KMS-11 (cell line): ENCODE data around the gene AP5S1.

Experiments
- H2AFZ ChIP-seq: fragments of 200-600 bp; sonication (generic); 2 replicates; pipeline ENCODE4 v1.6.1; 2016; ENCODE audit warnings: antibody characterized with exemption, mixed run types, low read depth
- H3K27ac ChIP-seq: fragments of 200-600 bp; sonication (generic); 2 replicates; pipeline ENCODE4 v1.6.1; 2016; ENCODE audit warnings: mild to moderate bottlenecking, mixed run types
- H3K27me3 ChIP-seq: fragments of 200-600 bp; sonication (generic); 2 replicates; pipeline ENCODE4 v1.6.1; 2017; ENCODE audit warnings: mild to moderate bottlenecking, low read depth, mixed run types, moderate library complexity; ENCODE audit not compliant: insufficient read depth
- H3K36me3 ChIP-seq: fragments of 200-600 bp; sonication (generic); 2 replicates; pipeline ENCODE4 v1.6.1; 2017; ENCODE audit warnings: mild to moderate bottlenecking, mixed run types; ENCODE audit not compliant: insufficient read depth
- H3K4me1 ChIP-seq: fragments of 200-600 bp; sonication (generic); 2 replicates; pipeline ENCODE4 v1.6.1; 2016; ENCODE audit warnings: mild to moderate bottlenecking, low read depth, mixed run types; ENCODE audit not compliant: poor library complexity, severe bottlenecking
- H3K4me2 ChIP-seq: fragments of 200-600 bp; sonication (generic); 2 replicates; pipeline ENCODE4 v1.7.0; 2016; ENCODE audit warnings: mild to moderate bottlenecking, mixed run types
- H3K4me3 ChIP-seq: fragments of 200-600 bp; sonication (generic); IDR thresholded peaks from 2 replicates; pipeline ENCODE4 v1.6.1; 2017; ENCODE audit warnings: low read depth, low read length, mixed read lengths; ENCODE audit not compliant: insufficient read depth
- H3K79me2 ChIP-seq: fragments of 200-600 bp; sonication (generic); 2 replicates; pipeline ENCODE4 v1.6.1; 2016; ENCODE audit warnings: low read depth, mixed run types; ENCODE audit not compliant: insufficient read depth
- H3K9ac ChIP-seq: fragments of 200-600 bp; sonication (generic); 2 replicates; pipeline ENCODE4 v1.6.1; 2016; ENCODE audit warnings: mild to moderate bottlenecking, mixed run types
- H4K20me1 ChIP-seq: fragments of 200-600 bp; sonication (generic); 2 replicates; pipeline ENCODE4 v1.6.1; 2016; ENCODE audit warnings: mild to moderate bottlenecking, mixed run types; ENCODE audit not compliant: insufficient read depth
- CTCF ChIP-seq: fragments of 200-600 bp; sonication (generic); conservative IDR thresholded peaks from 2 replicates; pipeline ENCODE4 v1.6.1; 2017; ENCODE audit warnings: low read depth, mild to moderate bottlenecking, antibody characterized with exemption, low read length, moderate library complexity, mixed read lengths

Gene AP5S1

GRCh38 chr20:3874194-3874844, 54.0 kb downstream of the AP5S1 start:
- no peak overlapping the region for H3K4me3 ChIP-seq
- no peaks in the 10 kb centered on the region for H3K27me3 ChIP-seq
- no peak overlapping the region for H3K27ac ChIP-seq
- no peaks in the 10 kb centered on the region for H3K4me1 ChIP-seq
- TF ChIP-seq CTCF, result no peak
- H2AFZ ChIP-seq, result no peak overlapping the region
- H3K4me2 ChIP-seq, result no peak overlapping the region
- no peak overlapping the region for H3K9ac ChIP-seq
- no peaks in the 10 kb centered on the region for H3K36me3 ChIP-seq
- H3K79me2 ChIP-seq, result no peaks in the 10 kb centered on the region
- H4K20me1 ChIP-seq, result no peaks in the 10 kb centered on the region

GRCh38 chr20:3875378-3875974, 55.1 kb downstream of the AP5S1 start:
- no peak for TF ChIP-seq CTCF
- Histone ChIP-seq H3K4me1 (no peaks in the 10 kb centered on the region), H2AFZ (no peak overlapping the region), H4K20me1 (no peaks in the 10 kb centered on the region), H3K9ac (no peak overlapping the region), H3K36me3 (no peaks in the 10 kb centered on the region), H3K27ac (no peak overlapping the region), H3K79me2 (no peaks in the 10 kb centered on the region), H3K27me3 (no peaks in the 10 kb centered on the region), H3K4me2 (no peak overlapping the region), H3K4me3 (no peak overlapping the region)

GRCh38 chr20:3876000-3876399, 55.7 kb downstream of the AP5S1 start:
- no peak overlapping the region for H3K4me3 ChIP-seq
- TF ChIP-seq CTCF, result no peak
- H3K9ac ChIP-seq, result no peak overlapping the region
- H3K79me2 ChIP-seq, result no peaks in the 10 kb centered on the region
- H3K27ac ChIP-seq, result no peak overlapping the region
- H4K20me1 ChIP-seq, result no peaks in the 10 kb centered on the region
- no peaks in the 10 kb centered on the region for H3K4me1 ChIP-seq
- no peak overlapping the region for H3K4me2 ChIP-seq
- H2AFZ ChIP-seq, result no peak overlapping the region
- H3K27me3 ChIP-seq, result no peaks in the 10 kb centered on the region
- no peaks in the 10 kb centered on the region for H3K36me3 ChIP-seq

- H3K36me3 ChIP-seq, result no peaks in the 10 kb centered on the region
- H3K9ac ChIP-seq, result no peak overlapping the region
- no peak for TF ChIP-seq CTCF
- H3K4me3 ChIP-seq, result no peak overlapping the region
- H2AFZ ChIP-seq, result no peak overlapping the region
- H3K27ac ChIP-seq, result no peak overlapping the region
- H3K4me1 ChIP-seq, result no peaks in the 10 kb centered on the region
- no peak overlapping the region for H3K4me2 ChIP-seq
- no peaks in the 10 kb centered on the region for H3K79me2 ChIP-seq
- no peaks in the 10 kb centered on the region for H3K27me3 ChIP-seq
- no peaks in the 10 kb centered on the region for H4K20me1 ChIP-seq
These were observed 56.3 kb downstream of the AP5S1 start for GRCh38 chr20:3876676-3877075.
